ENCODE results near the gene STK38.
"Not testable (repeated sequence)": the region's sequence is repeated elsewhere in the genome, so short reads cannot be mapped to it uniquely, and the experiment has no call there.

Gene STK38

GRCh38 chr6:36517408-36517807 lies 29.9 kb downstream of the STK38 start:
- DNase-seq, result no peak

GRCh38 chr6:36516988-36517387 lies 30.3 kb downstream of the STK38 start:
- DNase-seq, result no peak

- DNase-seq, result no peak
Measured at GRCh38 chr6:36516559-36516958, 30.7 kb downstream of the STK38 start.

- DNase-seq, result no peak
Measured at GRCh38 chr6:36515844-36516243, 31.4 kb downstream of the STK38 start.

GRCh38 chr6:36514554-36515456 lies 32.5 kb downstream of the STK38 start:
- DNase-seq, result no peak

GRCh38 chr6:36510365-36510764 lies 36.9 kb downstream of the STK38 start:
- no peak for DNase-seq

GRCh38 chr6:36508532-36508931 lies 38.7 kb downstream of the STK38 start:
- no peak for DNase-seq

GRCh38 chr6:36506611-36507010 lies 40.7 kb downstream of the STK38 start:
- DNase-seq, result no peak

GRCh38 chr6:36505744-36506534 lies 41.3 kb downstream of the STK38 start:
- DNase-seq, result no peak

GRCh38 chr6:36504982-36505381 lies 42.3 kb downstream of the STK38 start:
- no peak for DNase-seq

- no peak for DNase-seq
Measured at GRCh38 chr6:36504181-36504580, 43.1 kb downstream of the STK38 start.

- DNase-seq, result no peak
Measured at GRCh38 chr6:36501686-36502085, 45.6 kb downstream of the STK38 start.

GRCh38 chr6:36499918-36500317 lies 47.4 kb downstream of the STK38 start:
- DNase-seq, result no peak

GRCh38 chr6:36495086-36495485 lies 52.2 kb downstream of the STK38 start:
- DNase-seq, result no peak

- DNase-seq, result peak in 1 of 2 donors; percentile 28
Measured at GRCh38 chr6:36493859-36494258, 53.4 kb downstream of the STK38 start.

- DNase-seq, result no peak
Measured at GRCh38 chr6:36493319-36493718, 54.0 kb downstream of the STK38 start.

GRCh38 chr6:36492621-36493020 lies 54.7 kb downstream of the STK38 start:
- no peak for DNase-seq

GRCh38 chr6:36492092-36492491 lies 55.2 kb downstream of the STK38 start:
- DNase-seq, result no peak

GRCh38 chr6:36491378-36491965 lies 55.8 kb downstream of the STK38 start:
- no peak for DNase-seq

- DNase-seq, result no peak
Measured at GRCh38 chr6:36489426-36489825, 57.9 kb downstream of the STK38 start.

GRCh38 chr6:36488221-36488620 lies 59.1 kb downstream of the STK38 start:
- DNase-seq, result no peak

- DNase-seq, result no peak
Measured at GRCh38 chr6:36487698-36488097, 59.6 kb downstream of the STK38 start.

- no peak for DNase-seq
Measured at GRCh38 chr6:36484736-36485135, 62.5 kb downstream of the STK38 start.

GRCh38 chr6:36483326-36483725 lies 64.0 kb downstream of the STK38 start:
- not testable (repeated sequence) for DNase-seq

Measured in CD4-positive, alpha-beta T cell treated with Interleukin-4 for 1 hour (primary cell).